GM19099 (cell line): ENCODE data around the gene FAHD1.

Experiments used
- POLR2A ChIP-seq: IDR thresholded peaks from 3 replicates; pipeline ENCODE4 v1.6.1; 2011; ENCODE audit warnings: low read depth; ENCODE audit not compliant: insufficient read length; ENCODE audit errors: extremely low read depth

The FAHD1 gene

DNA sequence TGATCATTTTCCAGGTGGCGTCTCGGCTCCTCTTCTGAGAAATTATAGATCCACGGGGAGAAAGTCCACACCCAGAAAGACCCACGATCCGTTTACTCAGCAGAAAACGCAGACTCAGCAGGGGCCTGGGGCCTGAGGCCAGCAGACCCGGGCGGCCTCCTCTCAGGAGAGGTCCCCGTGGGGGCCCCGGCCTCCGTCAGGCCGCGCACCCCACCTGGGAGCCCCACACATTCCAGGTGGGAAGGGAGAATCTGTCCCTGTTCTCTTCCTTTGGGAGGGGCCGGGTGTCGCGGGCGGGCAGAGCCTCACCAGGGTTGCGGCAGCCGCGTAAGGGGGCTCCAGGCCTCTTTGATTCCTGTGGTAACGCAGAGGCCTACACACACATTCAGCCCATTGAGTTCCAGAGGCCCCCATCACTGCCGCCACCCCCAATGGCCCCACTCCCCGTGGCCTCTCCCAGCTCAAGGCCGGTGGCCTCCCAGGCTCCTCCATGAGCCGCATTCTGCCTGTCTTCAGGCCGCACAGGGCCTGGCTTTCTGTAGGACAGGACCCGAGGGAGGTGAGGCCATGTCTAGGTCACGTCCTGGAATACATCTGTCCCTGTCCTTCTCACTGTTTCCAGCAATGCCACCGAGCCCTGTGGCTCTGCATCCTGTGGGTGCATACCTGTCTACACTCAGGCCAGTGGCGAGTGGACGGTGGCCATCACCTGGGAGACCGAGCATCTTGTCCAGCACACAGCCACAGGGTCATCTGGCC is 31.9 kb upstream of the FAHD1 start:
- no peak for TF ChIP-seq POLR2A

DNA sequence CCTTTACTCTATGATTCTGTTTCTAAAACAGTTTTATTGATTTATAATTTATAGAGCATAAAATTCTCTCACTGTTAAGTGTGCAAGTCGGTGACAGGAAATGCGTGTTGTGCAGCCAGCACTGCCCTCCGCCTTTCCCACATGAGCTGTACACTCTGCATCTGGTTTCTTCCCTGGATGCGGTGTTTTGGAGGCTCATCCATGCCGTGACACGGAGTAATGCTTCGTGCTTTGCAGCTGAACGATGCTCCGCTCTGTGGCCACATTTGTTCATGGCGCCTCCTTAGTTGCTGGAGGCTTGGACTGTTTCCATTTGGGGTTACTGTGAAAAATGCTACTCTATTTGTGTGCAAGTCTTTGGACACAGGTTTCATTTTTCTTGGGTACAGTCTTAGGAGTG is 26.3 kb upstream of the FAHD1 start:
- TF ChIP-seq POLR2A, result no peak

DNA sequence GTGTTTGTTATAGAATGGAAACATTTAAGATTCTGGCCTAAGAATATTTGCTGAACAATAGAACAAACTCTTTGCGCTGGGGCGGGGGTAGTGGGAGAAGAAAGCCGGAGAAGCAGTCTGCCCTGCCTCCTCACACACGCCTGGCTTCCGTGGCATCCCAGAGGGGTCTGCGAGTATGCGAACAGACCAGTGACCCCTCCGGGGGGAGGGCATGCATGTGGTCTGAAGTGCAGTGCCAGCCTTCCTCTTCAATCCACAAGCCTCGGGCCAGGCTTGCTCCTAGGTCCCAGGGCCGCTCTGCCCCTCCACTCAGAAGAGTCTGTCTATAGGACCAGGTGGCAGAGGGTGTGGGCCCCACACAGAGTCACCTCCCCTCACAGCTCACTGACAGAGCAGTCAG is 19.4 kb upstream of the FAHD1 start:
- TF ChIP-seq POLR2A, result no peak

DNA sequence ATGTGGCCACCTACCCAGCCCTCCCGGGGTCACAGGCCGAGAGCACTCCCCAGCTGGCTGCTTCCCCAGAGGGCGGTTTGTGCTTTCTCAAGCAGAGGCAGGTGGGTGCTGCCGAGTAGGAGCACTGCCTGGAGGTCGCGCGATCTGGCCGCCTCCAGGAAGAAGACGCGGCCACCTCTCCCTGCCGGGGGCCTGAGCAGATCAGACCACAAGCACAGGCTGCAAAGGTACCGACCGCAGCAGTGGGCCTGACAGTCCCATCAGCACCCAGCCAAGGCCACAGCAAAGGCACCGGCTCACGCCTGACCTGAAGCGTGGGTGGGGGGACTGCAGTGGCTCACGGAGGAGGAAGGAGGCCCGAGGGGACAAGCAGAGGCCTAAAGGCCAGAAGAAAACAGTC is 18.3 kb upstream of the FAHD1 start:
- TF ChIP-seq POLR2A, result no peak

DNA sequence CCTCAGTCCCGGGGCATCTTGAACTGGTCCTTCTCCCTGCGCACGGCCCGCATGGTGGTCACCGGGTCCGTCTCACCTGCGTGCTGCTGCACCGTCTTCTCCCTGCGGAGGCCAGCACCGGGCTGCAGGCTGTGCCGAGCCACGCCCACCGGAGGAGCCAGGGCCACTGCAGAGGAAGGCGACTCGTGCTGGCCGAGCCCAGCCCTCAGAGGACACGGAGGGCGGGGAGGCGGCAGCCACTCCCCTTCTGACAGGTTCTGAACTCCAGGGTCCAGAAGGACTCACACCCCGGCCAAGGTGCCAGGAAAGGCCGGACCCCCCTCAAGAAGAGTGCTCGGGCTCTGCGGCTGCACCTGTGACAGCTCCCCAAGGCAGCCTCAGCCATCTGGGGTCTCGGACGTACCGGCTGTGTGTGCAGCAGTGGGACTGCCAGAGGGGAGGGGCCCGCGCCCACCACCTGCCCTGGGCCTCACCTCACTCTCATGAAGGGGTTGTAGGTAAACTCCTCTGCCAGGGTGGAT is 17.7 kb upstream of the FAHD1 start:
- TF ChIP-seq POLR2A, result no peak

DNA sequence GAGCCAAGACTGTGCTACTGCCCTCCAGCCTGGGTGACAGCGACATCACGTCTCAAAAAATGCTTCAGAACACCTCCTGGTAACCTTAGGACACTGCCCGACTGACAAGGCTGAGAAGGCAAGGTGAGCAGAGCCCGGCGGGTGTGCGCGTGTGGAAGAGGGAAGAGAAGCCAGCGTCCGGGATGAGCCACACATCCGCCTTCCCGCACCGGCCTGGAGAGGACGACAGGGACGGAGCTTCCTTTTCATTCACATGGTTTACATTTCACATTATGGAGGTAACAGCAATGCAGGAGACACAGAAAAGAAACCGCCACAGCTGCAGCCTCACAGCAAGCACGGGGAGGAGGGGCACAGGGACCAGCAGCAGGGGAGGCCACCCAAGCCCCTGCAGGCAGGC is 16.9 kb upstream of the FAHD1 start:
- TF ChIP-seq POLR2A, result no peak

DNA sequence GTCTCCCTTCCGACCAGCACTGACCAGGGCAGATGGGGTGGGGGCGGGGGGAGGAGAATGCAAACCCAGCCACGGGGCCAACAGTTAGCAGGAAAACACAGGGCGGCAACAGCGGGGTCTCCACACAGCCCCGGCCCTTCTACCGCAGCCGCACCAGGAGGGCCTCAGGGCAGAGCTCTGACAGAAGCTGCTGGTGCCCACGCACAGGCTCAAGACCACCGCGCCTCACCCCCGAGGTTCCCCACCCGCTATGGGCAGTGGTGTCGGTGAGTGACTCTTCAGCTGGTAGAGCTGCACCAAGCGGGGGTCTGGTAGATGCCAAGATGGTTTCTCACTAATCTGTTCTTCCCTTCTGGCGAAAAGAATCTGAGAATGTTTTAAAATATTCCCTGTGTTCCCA is 16.5 kb upstream of the FAHD1 start:
- TF ChIP-seq POLR2A, result no peak

DNA sequence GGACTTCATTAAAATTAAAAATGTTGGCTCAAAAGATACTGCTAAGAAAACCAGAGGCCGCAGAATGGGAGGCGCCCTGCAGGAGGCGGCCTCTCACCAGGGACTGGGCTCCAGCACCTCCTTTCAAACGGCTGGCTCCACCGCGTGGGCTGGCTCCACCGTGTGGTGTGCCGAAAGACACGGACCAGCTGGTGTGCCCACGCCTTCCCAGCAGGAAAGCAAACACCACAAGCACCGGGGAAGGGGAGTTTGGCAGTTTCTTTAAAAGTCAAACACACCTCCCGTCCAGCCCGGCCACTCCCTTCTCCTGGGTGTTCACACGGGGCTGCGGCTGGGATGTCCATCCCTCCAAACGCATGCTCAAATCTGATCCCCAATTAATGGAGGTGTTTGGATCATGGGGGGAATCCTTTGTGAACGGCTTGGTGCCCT is 14.3 kb upstream of the FAHD1 start:
- TF ChIP-seq POLR2A, result no peak

DNA sequence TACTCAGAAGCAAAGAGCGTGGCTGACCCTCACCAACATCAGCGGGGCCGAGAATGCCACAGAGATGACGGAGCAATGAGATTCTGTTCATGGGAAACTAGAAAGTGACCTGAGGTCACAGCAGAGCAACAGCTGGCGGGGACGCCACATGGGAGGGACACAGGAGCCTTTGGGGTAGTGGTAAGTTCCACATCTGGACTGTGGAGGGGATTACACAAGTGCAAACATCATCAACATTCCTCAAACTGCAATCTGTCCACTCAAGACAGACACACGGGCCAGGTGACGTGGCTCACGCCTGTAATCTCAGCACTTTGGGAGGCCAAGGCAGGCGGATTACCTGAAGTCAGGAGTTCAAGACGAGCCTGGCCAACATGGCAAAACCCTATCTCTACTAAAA is 11.5 kb upstream of the FAHD1 start:
- TF ChIP-seq POLR2A, result no peak

DNA sequence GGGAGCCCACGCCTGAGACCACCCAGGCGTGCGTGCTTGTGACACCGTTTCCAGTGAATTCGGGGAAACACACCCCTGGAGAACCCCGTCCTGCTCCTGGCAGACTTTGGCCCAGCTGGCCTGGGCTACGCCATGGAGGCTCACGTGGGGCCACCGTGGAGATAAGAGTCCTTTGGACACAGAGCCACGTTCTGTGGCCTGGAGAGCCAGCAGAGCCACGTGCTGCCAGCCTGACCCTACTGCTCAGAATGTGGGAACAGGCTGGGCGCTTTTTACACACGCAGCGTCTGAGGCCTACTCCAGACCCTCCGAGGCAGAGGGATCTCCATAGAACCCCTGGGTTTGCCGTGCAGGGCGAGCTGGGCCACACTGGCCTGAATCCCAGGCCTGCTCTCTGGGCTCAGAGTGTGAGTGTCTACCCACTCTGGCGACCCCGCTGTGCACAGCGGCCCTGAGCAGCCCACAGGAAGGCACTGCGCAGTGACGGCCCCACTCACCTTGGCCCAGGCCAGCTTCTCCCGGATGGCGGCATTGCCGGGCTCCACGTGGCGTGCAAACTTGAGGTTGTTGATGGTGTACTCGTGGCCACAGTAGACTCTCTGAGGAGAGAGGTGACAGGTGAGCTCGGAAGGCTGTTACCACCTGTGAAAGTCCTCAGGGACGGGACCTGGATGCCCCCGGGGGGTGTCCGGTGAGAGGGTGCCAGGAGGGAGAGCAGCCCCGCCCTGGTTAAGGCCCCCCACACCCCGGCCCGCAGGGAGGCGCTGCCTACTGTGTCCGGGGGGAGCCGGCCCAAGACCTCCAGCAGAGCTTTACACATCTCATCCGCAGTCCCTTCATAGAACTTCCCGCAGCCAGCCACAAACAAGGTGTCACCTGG is 10.4 kb upstream of the FAHD1 start:
- TF ChIP-seq POLR2A, result no peak

DNA sequence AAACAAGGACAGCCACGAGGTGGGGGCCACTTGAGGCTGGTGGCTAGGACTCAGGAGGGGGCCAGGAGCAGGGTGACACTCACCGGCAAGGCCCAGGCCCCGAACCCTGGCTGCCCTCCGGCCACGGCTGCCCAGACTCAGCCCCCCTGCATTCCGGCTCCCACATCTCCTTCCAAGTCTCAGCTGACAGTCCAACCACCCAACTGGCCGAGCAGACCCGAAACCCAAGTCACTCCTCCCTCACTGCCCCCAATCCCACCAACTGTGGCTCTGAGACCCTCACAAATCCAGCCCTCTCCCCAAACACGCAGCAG is 9.8 kb upstream of the FAHD1 start:
- TF ChIP-seq POLR2A, result no peak

DNA sequence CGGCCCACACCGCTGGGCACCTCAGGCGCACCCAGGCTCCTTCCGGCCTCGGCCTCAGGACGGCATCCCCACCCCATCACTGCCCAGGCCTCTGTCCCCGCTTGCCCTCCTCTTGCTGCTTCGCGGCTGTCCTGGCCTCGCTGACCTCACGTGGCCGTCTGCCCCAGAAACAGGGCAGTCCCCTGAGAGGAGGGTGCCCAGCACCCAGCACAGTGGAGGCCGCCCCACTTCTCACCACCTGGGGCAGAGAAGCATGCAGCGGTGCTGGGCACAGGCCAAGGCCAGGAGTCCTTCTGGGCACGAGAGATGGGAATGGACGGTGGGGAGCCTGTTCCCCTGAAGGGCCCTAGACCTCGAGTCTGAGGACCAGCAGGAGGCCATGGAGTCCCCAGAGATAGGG is 9.3 kb upstream of the FAHD1 start:
- TF ChIP-seq POLR2A, result no peak

DNA sequence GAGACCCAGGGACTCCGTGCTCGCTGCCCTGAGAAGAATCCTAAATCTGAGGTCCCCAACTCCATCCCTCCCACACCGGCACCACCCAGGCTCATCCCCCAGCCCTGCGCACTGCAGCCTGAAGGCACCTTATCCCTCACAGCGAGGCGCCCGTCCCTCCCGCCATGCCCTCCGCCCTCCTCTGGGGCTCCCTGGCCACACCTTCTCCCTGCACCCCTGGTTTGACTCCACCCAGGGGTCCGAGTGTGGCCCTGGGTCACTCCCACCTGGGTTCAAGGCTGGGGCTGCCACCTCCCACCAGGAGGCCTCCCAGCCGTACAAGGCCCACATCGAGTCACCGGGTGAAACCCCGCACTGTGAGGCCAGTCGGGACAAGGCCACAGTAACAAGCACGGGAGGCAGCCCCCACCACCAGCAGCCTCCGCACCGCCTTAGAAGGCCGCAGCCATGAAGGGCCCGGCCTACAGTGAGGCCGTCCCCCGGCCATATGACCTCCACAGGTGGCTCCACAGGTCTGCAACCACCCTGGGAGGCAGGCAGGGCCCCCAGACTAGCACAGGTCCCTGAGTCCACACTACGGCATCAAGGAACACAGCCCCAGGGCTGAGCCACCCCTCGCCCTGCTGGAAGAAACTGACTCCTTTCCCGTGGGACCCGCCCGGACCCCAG is 8.7 kb upstream of the FAHD1 start:
- no peak for TF ChIP-seq POLR2A

DNA sequence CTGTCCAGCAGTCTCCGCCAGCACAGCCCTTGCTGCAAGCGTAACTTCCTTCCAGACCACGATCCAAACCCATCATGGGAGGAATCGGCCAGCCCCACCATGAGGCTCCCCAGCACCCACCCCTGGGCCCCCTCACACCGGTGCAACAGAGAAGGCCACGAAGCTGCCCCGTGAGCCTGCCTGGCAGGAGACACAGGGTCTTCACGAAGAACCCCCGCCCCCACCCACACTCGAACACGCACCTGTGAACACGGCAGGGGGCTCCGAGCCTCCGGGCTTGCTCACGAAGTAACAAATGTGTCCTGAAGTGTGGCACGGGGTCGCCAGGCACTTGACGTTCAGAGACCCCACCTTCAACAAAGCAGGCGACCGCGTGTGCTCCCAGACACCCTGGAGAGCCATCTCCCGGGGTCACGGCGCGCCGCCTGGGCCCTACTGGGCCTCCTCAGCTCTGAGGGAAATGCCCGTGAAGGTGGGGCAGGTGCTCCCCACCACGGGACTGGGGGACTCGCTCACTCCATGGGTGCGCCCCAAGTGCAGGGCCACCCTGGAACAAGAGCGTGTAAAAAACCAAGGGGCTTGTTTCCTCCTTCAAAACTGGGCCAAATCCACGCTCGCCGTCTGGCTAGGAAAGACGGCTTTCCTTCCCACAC is 8.0 kb upstream of the FAHD1 start:
- TF ChIP-seq POLR2A, result no peak

DNA sequence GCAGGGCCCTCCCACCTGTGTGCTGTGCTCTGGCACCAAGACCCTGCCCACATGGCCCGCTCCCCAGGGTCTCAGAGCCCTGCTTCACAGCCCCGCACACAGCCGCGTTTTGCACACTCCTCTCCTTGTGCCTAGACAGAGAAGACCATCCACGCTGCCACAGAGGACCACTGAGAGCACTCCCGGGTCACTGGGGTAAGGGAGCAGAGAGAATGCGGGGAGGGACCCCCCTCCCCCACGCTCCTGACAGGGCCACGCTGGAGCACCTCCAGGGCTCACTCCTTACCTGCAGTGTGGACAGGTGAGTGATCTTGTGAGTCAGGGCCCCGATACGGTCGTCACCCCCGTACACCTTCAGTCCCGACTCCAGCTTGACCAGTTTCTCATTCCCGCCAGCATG is 7.4 kb upstream of the FAHD1 start:
- no peak for TF ChIP-seq POLR2A

DNA sequence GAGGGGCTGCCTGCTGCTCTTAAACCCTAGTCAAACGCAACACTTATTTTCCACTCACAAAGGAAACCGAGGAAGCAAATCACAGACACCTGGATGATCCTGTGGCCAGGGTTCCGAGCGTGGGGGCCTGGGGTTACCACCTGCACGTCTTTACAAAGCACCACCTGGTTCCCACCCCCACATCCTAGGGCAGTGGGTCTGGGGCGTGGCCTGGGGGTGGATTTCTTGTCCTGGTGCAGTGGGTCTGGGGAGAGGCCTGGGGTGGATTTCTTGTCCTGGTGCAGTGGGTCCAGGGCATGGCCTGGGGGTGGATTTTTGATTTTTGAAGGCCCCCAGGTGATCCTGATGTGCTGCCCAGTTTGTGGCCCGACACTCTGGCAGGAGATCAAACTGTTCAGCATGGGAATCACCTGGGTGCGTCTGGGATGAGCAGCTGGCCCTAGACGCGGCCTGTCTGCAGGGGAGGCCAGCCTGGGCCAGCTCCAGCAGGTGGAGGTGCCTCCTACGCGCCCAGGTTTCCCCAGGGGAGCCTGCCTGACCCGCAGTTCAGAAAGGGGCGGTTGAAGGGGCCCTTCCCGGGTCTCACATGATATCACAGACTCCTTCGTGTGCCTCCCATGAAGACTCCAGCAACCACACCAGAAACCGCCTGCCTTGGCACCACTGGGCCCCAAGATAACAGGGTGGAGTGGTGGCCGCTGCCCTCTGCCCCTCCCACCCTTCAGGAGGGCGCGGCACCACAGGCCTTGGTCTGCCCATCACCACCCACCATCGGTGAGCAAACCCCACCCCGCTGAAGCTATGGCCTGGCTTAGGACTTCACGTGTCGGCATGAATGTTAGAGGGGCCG is 6.7 kb upstream of the FAHD1 start:
- TF ChIP-seq POLR2A, result no peak
